Vagina (tissue), 2 donors: ENCODE data around the gene LTA. TPM values are rescaled to one million over a fixed set of nuclear protein-coding genes. Genes with fewer than 3 reads are reported as not detected.

Experiments used
- DNase-seq, 2 donors: peaks; one replicate each; pipeline ENCODE4 v3.0.0-alpha.2; 2017; ENCODE audit errors: extremely low spot score in 2 of 2
- H3K27ac ChIP-seq: fragments of 200-600 bp; sonication (generic); one replicate; pipeline ENCODE4 v1.5.1; 2019
- H3K27me3 ChIP-seq: fragments of 200-600 bp; sonication (generic); one replicate; pipeline ENCODE4 v1.5.1; 2019
- H3K36me3 ChIP-seq, 2 donors: fragments of 200-600 bp; sonication (generic); one replicate each; pipeline ENCODE4 v1.5.1; 2017 to 2019
- H3K4me1 ChIP-seq: fragments of 200-600 bp; sonication (generic); one replicate; pipeline ENCODE4 v1.5.1; 2019
- H3K4me3 ChIP-seq, 2 donors: fragments of 200-600 bp; sonication (generic); 1 replicate in 1 of 2; 2 replicates in 1 of 2; pipeline ENCODE4 v1.5.1; 2016 to 2019
- H3K9me3 ChIP-seq: fragments of 200-600 bp; sonication (generic); one replicate; pipeline ENCODE4 v1.5.1; 2019
- CTCF ChIP-seq, 3 experiments: fragments of 450-650 bp in 2 of 3; fragments of 200-600 bp in 1 of 3; sonication (generic) in 1 of 3; IDR thresholded peaks; one replicate each; pipeline ENCODE4 v1.5.1; 2017 to 2019; ENCODE audit warnings: antibody characterized with exemption in 3 of 3, mild to moderate bottlenecking in 2 of 3, moderate library complexity in 2 of 3
- POLR2A ChIP-seq, 2 donors: fragments of 450-650 bp; IDR thresholded peaks; one replicate each; pipeline ENCODE4 v1.6.1; 2017; ENCODE audit warnings: antibody characterized with exemption in 2 of 2, mild to moderate bottlenecking in 2 of 2, moderate library complexity in 2 of 2
- POLR2AphosphoS5 ChIP-seq, 2 donors: sonication (generic); formaldehyde crosslinking; IDR thresholded peaks; one replicate each; pipeline ENCODE4 v1.9.0; 2017; ENCODE audit warnings: antibody characterized with exemption in 2 of 2, mild to moderate bottlenecking in 2 of 2, low read depth in 1 of 2; ENCODE audit not compliant: insufficient read depth in 1 of 2
- intact Hi-C: fragments of 100-400 bp; cut with DNase I; formaldehyde crosslinking; loops from one replicate; pipeline ENCODE4 v1.15.1; 2023
- total RNA-seq: library from RNA; depleted of rRNA; stranded (reverse); fragments of >200 nt; gene quantifications from one replicate; pipeline ENCODE4 v1.2.3, GENCODE V29; 2016

The LTA gene
- total RNA-seq, 1 donor from 2014 or later = not detected

- TF ChIP-seq CTCF (IDR thresholded peaks at IDR 0.05) (no peak), POLR2A (IDR thresholded peaks at IDR 0.05) (no peak), POLR2AphosphoS5 (IDR thresholded peaks at IDR 0.05; ENCODE audit: insufficient read depth in 1 of 2, low read depth in 1 of 2) (no peak)
- Histone ChIP-seq H3K27me3 (no peaks in the 10 kb centered on the region), H3K9me3 (no peaks in the 10 kb centered on the region), H3K27ac (no peak overlapping the region), H3K36me3 (no peaks in the 10 kb centered on the region), H3K4me3 (no peak overlapping the region), H3K4me1 (no peaks in the 10 kb centered on the region)
- intact Hi-C loops = no loop called here
- no peak for DNase-seq
Measured at GRCh38 chr6:31607317-31607716, 35.2 kb downstream of the LTA start.

- no peak overlapping the region for H3K27ac ChIP-seq
- intact Hi-C loops = no loop called here
- no peak for DNase-seq
- no peaks in the 10 kb centered on the region for H3K4me1 ChIP-seq
- no peak overlapping the region for H3K4me3 ChIP-seq
- H3K36me3 ChIP-seq = no peaks in the 10 kb centered on the region
- H3K27me3 ChIP-seq = no peaks in the 10 kb centered on the region
- TF ChIP-seq POLR2AphosphoS5 (IDR thresholded peaks at IDR 0.05; ENCODE audit: insufficient read depth in 1 of 2, low read depth in 1 of 2) (no peak), CTCF (IDR thresholded peaks at IDR 0.05) (no peak), POLR2A (IDR thresholded peaks at IDR 0.05) (no peak)
- no peaks in the 10 kb centered on the region for H3K9me3 ChIP-seq
Measured at GRCh38 chr6:31609519-31610406, 37.7 kb downstream of the LTA start.

GRCh38 chr6:31610968-31611367 is 38.9 kb downstream of the LTA start:
- no peaks in the 10 kb centered on the region for H3K4me1 ChIP-seq
- H3K9me3 ChIP-seq = no peaks in the 10 kb centered on the region
- intact Hi-C loops = no loop called here
- no peak overlapping the region for H3K27ac ChIP-seq
- H3K27me3 ChIP-seq = no peaks in the 10 kb centered on the region
- TF ChIP-seq CTCF (IDR thresholded peaks at IDR 0.05) (no peak), POLR2A (IDR thresholded peaks at IDR 0.05) (no peak), POLR2AphosphoS5 (IDR thresholded peaks at IDR 0.05; ENCODE audit: insufficient read depth in 1 of 2, low read depth in 1 of 2) (no peak)
- no peaks in the 10 kb centered on the region for H3K36me3 ChIP-seq
- no peak for DNase-seq
- H3K4me3 ChIP-seq = no peak overlapping the region

GRCh38 chr6:31614075-31614619 is 42.1 kb downstream of the LTA start:
- Histone ChIP-seq H3K27ac (no peak overlapping the region), H3K9me3 (no peaks in the 10 kb centered on the region), H3K4me1 (no peaks in the 10 kb centered on the region), H3K27me3 (no peaks in the 10 kb centered on the region), H3K36me3 (no peaks in the 10 kb centered on the region), H3K4me3 (no peak overlapping the region)
- no peak for DNase-seq
- intact Hi-C loops = no loop called here
- TF ChIP-seq POLR2A (IDR thresholded peaks at IDR 0.05) = no peak
- no peak for TF ChIP-seq POLR2AphosphoS5 (IDR thresholded peaks at IDR 0.05; ENCODE audit: insufficient read depth in 1 of 2, low read depth in 1 of 2)
- TF ChIP-seq CTCF (IDR thresholded peaks at IDR 0.05) = no peak
